ENCODE data around the gene USP21.
A peak's percentile ranks its signal among the peaks of the same experiment; 100 is the strongest.

USP21 gene

DNA sequence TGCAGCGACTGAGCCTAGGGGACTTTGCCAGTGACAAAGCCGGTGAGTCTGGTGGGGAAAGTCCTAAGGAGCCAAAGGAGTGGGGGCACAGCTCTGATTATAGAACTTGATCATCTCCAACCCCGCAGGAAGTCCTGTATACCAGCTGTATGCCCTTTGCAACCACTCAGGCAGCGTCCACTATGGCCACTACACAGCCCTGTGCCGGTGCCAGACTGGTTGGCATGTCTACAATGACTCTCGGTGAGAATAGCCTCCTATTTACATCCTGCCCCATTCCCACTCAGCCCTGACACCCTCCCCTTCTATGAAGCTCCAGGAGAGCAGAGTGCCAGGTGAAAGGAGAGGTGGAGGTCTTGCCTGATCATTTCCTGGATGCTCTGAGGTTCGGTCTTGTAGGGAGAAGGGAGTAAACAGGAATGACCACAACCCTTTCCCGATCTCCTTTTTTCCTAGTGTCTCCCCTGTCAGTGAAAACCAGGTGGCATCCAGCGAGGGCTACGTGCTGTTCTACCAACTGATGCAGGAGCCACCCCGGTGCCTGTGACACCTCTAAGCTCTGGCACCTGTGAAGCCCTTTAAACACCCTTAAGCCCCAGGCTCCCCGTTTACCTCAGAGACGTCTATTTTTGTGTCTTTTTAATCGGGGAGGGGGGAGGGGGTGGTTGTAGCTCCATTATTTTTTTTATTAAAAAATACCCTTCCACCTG, 5.8 kb downstream of the USP21 start:
- H3K27ac ChIP-seq, result peak overlapping the region; percentile 72
- TF ChIP-seq, protein P1, sequence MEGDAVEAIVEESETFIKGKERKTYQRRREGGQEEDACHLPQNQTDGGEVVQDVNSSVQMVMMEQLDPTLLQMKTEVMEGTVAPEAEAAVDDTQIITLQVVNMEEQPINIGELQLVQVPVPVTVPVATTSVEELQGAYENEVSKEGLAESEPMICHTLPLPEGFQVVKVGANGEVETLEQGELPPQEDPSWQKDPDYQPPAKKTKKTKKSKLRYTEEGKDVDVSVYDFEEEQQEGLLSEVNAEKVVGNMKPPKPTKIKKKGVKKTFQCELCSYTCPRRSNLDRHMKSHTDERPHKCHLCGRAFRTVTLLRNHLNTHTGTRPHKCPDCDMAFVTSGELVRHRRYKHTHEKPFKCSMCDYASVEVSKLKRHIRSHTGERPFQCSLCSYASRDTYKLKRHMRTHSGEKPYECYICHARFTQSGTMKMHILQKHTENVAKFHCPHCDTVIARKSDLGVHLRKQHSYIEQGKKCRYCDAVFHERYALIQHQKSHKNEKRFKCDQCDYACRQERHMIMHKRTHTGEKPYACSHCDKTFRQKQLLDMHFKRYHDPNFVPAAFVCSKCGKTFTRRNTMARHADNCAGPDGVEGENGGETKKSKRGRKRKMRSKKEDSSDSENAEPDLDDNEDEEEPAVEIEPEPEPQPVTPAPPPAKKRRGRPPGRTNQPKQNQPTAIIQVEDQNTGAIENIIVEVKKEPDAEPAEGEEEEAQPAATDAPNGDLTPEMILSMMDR (conservative IDR thresholded peaks at IDR 0.05), result no peak
- no peak for TF ChIP-seq ZFX (IDR thresholded peaks at IDR 0.05)

DNA sequence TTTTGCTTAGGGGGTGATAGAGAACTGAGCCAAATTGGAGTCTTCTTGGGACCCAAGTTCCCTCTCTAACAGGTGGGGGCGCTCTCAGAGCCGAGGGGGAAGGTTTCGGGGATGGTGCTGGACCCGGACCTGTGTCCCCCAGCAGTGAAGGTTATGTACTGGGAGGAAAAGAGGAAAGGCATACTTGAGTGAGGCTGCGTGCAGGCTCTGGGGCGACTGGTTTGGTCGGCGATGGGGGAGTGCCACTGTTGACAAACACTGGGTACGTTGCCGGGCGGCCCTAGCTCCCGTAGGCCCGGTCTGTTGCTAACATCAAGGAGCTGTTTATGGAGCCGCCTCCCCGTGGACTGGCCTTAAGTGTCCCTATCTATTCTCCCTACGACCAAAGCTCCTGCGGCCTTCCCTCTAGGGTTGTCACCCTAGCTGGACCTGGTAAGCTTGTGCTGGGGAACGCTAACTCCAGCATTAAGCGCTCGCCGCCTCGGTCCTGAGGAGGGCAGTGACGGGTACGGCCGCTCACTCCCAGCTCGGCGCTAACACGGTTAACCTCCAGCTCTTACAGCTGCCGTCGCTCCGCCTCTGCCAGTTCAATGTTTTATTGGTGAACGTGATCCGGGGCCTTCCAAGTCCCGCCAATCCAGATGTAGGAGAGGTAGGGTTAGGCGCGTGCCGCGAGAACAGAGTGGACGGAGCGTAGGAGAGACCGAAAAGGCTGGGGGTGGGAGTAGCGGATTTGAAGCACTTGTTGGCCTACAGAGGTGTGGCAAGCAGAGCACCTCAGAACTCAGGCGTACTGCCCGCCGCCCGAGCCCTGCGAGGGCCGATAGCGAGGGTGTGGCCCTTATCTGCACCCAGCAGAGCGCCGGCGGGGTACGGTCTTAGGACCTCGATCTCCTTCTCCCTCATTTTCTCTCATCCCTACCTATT, 6.7 kb downstream of the USP21 start, which contains the start of gene PPOX:
PPOX (plus strand) TSS at position 685 of the 927 bp plus-strand sequence. CDS start 422 bp downstream, outside the sequence.
- 0 out of 2 replicates have a peak, but pooled peaks have one; percentile 43 for TF ChIP-seq ZFX (IDR thresholded peaks at IDR 0.05)
- TF ChIP-seq, protein P1 (conservative IDR thresholded peaks at IDR 0.05), result peak; percentile 57
- peak within 1 kb of the TSS; percentile 72 for H3K27ac ChIP-seq

DNA sequence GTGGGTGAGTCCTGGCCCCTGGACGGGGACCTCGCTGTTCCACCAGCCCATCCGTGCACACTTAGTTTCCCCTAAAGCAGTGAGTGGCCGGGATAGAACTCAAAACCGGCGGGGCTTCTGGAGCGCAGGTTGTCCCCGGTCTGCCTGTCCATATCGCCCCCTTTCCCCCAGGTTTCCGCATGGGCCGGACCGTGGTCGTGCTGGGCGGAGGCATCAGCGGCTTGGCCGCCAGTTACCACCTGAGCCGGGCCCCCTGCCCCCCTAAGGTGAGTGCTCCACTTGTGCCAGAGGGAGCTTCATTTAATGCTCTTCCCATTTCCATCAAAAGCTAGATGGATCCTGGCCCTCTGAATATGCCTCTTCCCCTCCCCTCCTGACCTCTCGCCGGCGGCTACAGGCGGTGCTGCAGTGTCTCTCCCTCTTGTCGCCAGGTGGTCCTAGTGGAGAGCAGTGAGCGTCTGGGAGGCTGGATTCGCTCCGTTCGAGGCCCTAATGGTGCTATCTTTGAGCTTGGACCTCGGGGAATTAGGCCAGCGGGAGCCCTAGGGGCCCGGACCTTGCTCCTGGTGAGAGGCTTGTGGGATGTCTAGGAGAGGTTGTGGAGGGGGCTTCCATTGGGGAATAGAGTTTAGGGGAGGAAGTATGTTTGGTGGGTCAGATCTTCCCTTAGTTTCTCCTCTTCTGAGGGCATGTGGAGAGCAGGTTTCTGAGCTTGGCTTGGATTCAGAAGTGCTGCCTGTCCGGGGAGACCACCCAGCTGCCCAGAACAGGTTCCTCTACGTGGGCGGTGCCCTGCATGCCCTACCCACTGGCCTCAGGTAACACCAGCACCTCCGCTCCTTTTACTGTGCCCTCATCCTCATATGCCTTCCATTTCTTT, 7.6 kb downstream of the USP21 start:
- H3K27ac ChIP-seq, result peak overlapping the region; percentile 72

DNA sequence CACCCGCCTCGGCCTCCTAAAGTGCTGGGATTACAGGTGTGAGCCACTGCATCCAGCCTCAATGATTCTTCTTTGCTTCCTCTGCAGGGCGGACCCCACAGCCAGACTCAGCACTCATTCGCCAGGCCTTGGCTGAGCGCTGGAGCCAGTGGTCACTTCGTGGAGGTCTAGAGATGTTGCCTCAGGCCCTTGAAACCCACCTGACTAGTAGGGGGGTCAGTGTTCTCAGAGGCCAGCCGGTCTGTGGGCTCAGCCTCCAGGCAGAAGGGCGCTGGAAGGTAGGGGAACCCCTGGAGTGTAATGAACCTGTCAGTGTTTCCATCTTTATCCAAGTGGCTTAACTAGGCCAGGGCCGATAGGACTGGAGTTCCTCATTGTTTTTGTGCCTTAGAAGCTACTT, 9.6 kb downstream of the USP21 start:
- H3K27ac ChIP-seq, result no peak overlapping the region
- TF ChIP-seq, protein P1 (conservative IDR thresholded peaks at IDR 0.05), result no peak
- no peak for TF ChIP-seq ZFX (IDR thresholded peaks at IDR 0.05)

More for the DNA sequence above, 7.6 kb downstream of the USP21 start:
- TF ChIP-seq, protein P1 (conservative IDR thresholded peaks at IDR 0.05), result no peak
- TF ChIP-seq ZFX (IDR thresholded peaks at IDR 0.05), result no peak

DNA sequence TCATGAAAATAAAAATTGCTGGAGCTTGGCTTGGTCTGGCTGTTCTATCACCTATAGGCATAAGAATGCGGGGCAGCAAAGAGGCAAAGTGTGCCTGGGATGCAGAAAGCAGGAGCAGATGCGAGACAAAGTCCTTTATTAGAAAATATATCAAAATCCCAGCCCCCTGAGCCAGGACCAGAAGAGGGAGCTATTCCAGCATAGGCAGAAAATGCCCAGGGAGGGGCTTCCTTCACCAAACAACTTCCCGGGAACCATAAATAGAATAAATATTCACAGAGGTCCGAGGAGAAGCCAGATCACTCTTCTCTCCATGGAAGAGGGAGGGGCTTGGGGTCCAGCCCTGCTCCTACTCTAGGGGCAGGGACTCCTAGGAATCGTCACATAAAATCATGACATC, 11.9 kb downstream of the USP21 start:
- no peak overlapping the region for H3K27ac ChIP-seq
- TF ChIP-seq, protein P1 (conservative IDR thresholded peaks at IDR 0.05), result no peak
- no peak for TF ChIP-seq ZFX (IDR thresholded peaks at IDR 0.05)

DNA sequence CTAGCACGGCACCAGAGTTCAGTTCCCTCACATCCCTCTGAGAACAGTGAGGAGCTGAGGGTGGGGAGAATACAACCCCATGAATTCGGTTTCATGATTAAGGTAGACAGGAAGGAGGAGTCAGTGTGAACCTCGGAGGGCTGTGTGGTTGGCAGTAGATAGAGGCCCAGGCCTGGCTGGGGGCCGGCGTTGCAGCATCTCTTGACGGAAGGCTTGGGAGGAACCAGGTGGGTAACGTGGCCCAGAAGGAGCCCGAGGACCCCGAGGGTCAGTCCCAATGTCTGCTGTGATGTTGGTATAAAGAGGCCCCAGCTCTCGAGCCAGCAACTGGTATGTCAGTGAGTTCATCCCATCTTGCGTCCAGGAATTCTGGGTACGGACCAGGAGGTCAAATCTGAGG, 12.4 kb downstream of the USP21 start:
- H3K27ac ChIP-seq, result no peak overlapping the region
- TF ChIP-seq, protein P1 (conservative IDR thresholded peaks at IDR 0.05), result no peak
- no peak for TF ChIP-seq ZFX (IDR thresholded peaks at IDR 0.05)

All from C4-2B (cell line).